HFFc6 (cell line): ENCODE data around the gene PARD3B. TPM values are rescaled to one million over a fixed set of nuclear protein-coding genes. Genes with fewer than 3 reads are reported as not detected.

Source experiments
- DNase-seq: peaks from one replicate; pipeline ENCODE4 v3.0.0-alpha.2; 2018
- H3K27ac Mint-ChIP-seq: 2 replicates; pipeline ENCODE4 v1.8.0; 2020; ENCODE audit warnings: mild to moderate bottlenecking, mixed read lengths
- H3K27me3 Mint-ChIP-seq: 2 replicates; pipeline ENCODE4 v1.8.0; 2021; ENCODE audit warnings: mild to moderate bottlenecking, moderate library complexity, mixed read lengths; ENCODE audit not compliant: insufficient read depth
- H3K36me3 Mint-ChIP-seq: 2 replicates; pipeline ENCODE4 v1.8.0; 2021; ENCODE audit warnings: low read depth, mixed read lengths
- H3K4me1 Mint-ChIP-seq: 2 replicates; pipeline ENCODE4 v1.8.0; 2020; ENCODE audit warnings: low read depth, mixed read lengths
- H3K4me3 Mint-ChIP-seq: 2 replicates; pipeline ENCODE4 v1.8.0; 2020; ENCODE audit warnings: mild to moderate bottlenecking, moderate library complexity, mixed read lengths
- H3K9me3 Mint-ChIP-seq: 2 replicates; pipeline ENCODE4 v1.8.0; 2020; ENCODE audit warnings: mild to moderate bottlenecking, mixed read lengths
- CTCF ChIP-seq: fragments of 200-600 bp; sonication (generic); IDR thresholded peaks from 2 replicates; pipeline ENCODE4 v1.5.0; 2021; ENCODE audit warnings: antibody characterized with exemption, mild to moderate bottlenecking
- total RNA-seq, 6 experiments: library from RNA; stranded (reverse); fragmentation: NEBNext Ultra II Directional; extraction: Animal tissue kit (Norgen Biotek cat#: 25700); gene quantifications; 2 replicates in 1 of 6; 3 replicates in 5 of 6; pipeline ENCODE4 v1.2.3, GENCODE V29; 2021

PARD3B gene
- total RNA-seq, 6 experiments from 2014 or later = 14.0 to 22.4 (median 15.3) TPM

- no peak for DNase-seq
- no peak for TF ChIP-seq CTCF
- H3K4me1 Mint-ChIP-seq = peaks cover 16% of the 10 kb centered on the region
- H3K4me3 Mint-ChIP-seq = no peak overlapping the region
- no peaks in the 10 kb centered on the region for H3K9me3 Mint-ChIP-seq
- no peaks in the 10 kb centered on the region for H3K27me3 Mint-ChIP-seq
- H3K36me3 Mint-ChIP-seq = no peaks in the 10 kb centered on the region
- no peak overlapping the region for H3K27ac Mint-ChIP-seq
These were observed 1067.4 kb downstream of the PARD3B start for GRCh38 chr2:205612636-205613035.

GRCh38 chr2:205613970-205614559 lies 1068.8 kb downstream of the PARD3B start:
- H3K27me3 Mint-ChIP-seq = no peaks in the 10 kb centered on the region
- H3K9me3 Mint-ChIP-seq = no peaks in the 10 kb centered on the region
- no peak overlapping the region for H3K4me3 Mint-ChIP-seq
- no peak overlapping the region for H3K27ac Mint-ChIP-seq
- H3K4me1 Mint-ChIP-seq = peaks cover 16% of the 10 kb centered on the region
- H3K36me3 Mint-ChIP-seq = no peaks in the 10 kb centered on the region
- no peak for DNase-seq
- TF ChIP-seq CTCF = no peak

- H3K4me3 Mint-ChIP-seq = no peak overlapping the region
- peaks cover 16% of the 10 kb centered on the region for H3K4me1 Mint-ChIP-seq
- no peaks in the 10 kb centered on the region for H3K27me3 Mint-ChIP-seq
- no peaks in the 10 kb centered on the region for H3K9me3 Mint-ChIP-seq
- no peak overlapping the region for H3K27ac Mint-ChIP-seq
- DNase-seq = no peak
- TF ChIP-seq CTCF = no peak
- H3K36me3 Mint-ChIP-seq = no peaks in the 10 kb centered on the region
These were observed 1069.7 kb downstream of the PARD3B start for GRCh38 chr2:205614965-205615364.

- Mint-ChIP-seq H3K9me3 (no peaks in the 10 kb centered on the region), H3K4me1 (peaks cover 6% of the 10 kb centered on the region), H3K4me3 (no peak overlapping the region), H3K27ac (no peak overlapping the region), H3K36me3 (no peaks in the 10 kb centered on the region), H3K27me3 (peaks cover 2% of the 10 kb centered on the region)
- no peak for DNase-seq
- TF ChIP-seq CTCF = no peak
These were observed 1072.6 kb downstream of the PARD3B start for GRCh38 chr2:205617905-205618304.

- Mint-ChIP-seq H3K27me3 (peaks cover 2% of the 10 kb centered on the region), H3K4me1 (no peaks in the 10 kb centered on the region), H3K27ac (no peak overlapping the region), H3K36me3 (no peaks in the 10 kb centered on the region), H3K9me3 (no peaks in the 10 kb centered on the region), H3K4me3 (no peak overlapping the region)
- TF ChIP-seq CTCF = no peak
- DNase-seq = no peak
These were observed 1074.3 kb downstream of the PARD3B start for GRCh38 chr2:205619600-205619999.

- Mint-ChIP-seq H3K27me3 (peaks cover 5% of the 10 kb centered on the region), H3K36me3 (no peaks in the 10 kb centered on the region), H3K27ac (no peak overlapping the region), H3K4me3 (no peak overlapping the region), H3K4me1 (no peaks in the 10 kb centered on the region), H3K9me3 (no peaks in the 10 kb centered on the region)
- no peak for TF ChIP-seq CTCF
- no peak for DNase-seq
These were observed 1081.8 kb downstream of the PARD3B start for GRCh38 chr2:205627085-205627484.
